Measurements from ENCODE around the gene DLEC1.

The DLEC1 gene, protein sequence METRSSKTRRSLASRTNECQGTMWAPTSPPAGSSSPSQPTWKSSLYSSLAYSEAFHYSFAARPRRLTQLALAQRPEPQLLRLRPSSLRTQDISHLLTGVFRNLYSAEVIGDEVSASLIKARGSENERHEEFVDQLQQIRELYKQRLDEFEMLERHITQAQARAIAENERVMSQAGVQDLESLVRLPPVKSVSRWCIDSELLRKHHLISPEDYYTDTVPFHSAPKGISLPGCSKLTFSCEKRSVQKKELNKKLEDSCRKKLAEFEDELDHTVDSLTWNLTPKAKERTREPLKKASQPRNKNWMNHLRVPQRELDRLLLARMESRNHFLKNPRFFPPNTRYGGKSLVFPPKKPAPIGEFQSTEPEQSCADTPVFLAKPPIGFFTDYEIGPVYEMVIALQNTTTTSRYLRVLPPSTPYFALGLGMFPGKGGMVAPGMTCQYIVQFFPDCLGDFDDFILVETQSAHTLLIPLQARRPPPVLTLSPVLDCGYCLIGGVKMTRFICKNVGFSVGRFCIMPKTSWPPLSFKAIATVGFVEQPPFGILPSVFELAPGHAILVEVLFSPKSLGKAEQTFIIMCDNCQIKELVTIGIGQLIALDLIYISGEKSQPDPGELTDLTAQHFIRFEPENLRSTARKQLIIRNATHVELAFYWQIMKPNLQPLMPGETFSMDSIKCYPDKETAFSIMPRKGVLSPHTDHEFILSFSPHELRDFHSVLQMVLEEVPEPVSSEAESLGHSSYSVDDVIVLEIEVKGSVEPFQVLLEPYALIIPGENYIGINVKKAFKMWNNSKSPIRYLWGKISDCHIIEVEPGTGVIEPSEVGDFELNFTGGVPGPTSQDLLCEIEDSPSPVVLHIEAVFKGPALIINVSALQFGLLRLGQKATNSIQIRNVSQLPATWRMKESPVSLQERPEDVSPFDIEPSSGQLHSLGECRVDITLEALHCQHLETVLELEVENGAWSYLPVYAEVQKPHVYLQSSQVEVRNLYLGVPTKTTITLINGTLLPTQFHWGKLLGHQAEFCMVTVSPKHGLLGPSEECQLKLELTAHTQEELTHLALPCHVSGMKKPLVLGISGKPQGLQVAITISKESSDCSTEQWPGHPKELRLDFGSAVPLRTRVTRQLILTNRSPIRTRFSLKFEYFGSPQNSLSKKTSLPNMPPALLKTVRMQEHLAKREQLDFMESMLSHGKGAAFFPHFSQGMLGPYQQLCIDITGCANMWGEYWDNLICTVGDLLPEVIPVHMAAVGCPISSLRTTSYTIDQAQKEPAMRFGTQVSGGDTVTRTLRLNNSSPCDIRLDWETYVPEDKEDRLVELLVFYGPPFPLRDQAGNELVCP (N-terminal part only)

DNA sequence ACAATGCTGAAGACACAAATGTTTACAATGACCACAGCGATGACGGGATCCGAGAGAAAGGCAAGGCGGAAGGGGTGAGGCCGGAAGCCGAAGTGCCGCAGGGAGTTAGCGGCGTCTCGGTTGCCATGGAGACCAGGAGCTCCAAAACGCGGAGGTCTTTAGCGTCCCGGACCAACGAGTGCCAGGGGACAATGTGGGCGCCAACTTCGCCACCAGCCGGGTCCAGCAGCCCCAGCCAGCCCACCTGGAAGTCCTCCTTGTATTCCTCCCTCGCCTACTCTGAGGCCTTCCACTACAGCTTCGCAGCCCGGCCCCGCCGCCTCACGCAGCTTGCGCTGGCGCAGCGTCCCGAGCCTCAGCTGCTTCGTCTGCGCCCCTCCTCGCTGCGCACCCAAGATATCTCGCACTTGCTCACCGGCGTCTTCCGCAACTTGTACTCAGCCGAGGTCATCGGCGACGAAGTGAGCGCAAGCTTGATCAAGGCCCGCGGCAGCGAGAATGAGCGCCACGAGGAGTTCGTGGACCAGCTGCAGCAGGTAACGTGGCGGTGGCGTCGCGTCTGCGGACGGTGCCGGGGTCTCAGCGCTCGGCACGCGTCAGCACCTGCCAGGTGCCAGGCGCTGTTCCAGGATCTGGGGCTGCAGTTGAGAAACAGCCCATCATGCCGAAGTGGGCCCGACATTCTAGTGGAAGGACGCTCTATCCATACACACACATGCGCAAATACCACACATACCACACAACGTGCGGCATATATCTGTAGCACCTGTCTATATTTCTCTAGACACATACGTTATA, at the start of gene DLEC1:
Gene DLEC1 (plus strand): TSS at position 108 of the 798 bp plus-strand sequence. CDS start 18 bp downstream, at position 126.
- peak; percentile 87 for DNase-seq

DNA sequence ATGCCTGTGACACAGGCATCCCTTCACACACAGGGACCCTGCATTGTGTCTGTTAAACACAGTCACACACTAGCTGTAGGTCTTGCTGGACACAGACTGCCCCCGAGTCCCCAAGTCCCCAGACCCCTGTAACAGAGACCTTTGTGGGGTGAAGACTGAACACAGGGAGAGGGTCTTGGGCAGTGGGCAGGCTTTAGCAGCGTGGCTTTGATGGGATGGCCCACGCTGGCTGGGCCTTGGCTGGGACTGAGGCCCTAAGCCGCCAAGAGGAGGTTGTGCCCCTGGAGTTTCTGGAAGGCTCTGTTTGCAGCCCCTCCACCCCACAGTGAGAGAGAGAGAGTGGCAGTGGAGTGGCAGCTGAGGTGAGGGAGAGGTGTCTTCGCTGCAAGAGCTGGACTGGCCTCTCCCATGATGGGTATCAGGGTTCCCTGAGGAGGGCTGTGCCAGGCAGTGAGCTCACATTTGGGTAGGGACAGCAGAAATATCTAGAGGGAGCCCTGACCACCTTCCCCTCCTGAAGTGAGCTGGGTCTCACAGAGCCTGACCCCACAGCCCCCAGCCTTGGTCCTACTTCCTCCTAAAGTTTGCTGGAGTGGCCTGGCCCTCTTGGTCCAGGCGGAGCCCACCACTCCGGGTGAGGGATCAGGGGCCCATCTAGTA, 49.1 kb upstream of the DLEC1 start:
- DNase-seq, result no peak

DNA sequence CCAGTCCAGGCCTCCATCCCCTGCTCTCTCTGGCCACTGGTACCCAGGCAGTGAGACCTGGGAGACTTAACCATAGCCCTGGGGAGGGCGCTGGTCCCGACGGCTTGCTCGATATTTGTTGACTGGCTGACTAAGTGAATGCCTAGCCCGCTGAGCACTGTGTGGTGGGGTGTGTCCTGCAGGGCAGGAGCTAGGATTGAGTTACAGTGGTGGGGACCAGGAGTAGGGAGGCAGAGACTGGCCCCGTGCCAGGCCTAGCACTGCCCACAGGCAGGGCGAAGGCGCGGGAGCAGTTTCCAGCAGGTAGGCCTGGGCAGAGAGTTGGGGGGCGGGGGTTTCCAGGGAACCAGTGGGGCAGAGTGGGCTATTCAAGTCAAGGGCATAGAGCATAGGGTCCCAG, 48.5 kb upstream of the DLEC1 start, which contains the start of gene VILL:
Gene VILL (plus strand): TSS at position 260 of the 400 bp plus-strand sequence. CDS start 2,887 bp downstream, outside the sequence.
- DNase-seq, result no peak

DNA sequence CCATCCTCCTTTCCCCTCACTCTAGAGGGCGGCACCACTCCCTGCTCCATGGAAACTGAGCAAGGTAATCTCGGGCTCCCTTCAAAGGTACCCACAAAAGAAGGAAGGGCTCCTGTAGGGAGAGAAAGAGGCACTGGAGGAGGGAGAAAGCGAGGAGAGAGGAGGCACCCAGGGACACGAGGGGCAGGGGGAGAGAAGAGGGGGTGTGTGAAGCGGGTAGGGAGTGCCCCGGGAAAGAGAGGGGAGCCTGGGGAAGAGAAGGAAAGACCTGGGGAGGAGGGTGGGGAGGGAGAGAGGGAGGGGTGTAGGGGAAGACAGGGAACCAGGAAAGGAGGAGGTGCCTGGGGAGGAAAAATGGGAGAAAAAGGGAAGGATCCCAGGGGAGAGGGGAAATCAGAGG, 47.9 kb upstream of the DLEC1 start:
- DNase-seq, result no peak

DNA sequence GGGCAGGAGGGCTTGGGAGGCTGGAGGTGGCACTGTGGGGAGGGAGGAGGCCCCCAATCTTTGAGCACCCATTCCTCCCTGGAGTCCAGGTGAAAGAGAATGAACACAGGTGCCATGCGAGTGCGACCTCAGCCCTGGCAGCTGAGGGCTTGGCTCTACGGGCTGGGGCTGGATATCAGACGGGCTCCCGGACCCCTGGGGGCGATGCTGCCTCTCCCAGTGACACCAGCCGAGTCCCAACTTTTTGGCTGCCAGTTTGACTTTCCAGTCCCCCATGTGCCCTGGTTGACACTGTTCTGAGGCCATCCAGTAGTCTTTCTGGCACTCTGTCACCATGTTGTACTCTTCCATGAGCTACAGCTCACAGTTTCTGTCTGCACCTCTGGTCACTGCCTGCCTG, 47.2 kb upstream of the DLEC1 start:
- no peak for DNase-seq

DNA sequence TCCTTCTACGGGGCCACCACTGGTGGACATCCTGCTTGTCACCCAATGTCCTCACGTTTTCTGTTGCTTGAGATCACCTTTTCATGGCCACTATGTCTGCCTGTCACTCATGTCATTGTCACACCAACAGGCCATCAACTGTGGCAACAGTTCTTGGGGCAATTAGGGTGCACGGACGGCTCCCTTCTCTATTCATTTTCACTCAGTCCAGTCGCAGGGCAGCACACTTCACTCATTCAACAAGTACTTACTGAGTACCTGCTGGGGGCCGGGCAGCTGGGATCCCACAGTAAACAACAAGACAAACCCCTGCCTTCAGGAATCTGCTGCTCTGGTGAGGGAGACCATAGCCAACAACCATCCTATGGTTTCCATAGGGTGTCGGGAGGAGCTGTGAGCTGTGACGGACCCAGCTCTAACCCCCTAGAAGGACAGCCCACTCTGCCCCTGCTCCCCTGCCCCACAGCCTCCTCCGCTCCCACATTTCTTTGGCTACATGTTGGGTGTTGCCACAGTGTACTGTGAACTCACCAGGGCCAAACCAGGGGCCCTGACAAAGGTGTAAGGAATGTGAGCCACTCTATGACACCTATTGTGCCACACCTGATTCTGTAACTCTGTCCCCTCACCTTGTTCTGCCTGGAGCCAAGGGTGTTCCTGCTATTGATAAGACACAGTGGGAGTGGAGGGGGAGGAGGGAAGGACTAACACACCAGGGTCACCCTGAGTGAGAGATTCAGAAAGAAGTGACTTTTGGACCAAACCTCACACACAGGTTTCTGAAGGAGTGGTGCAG, 46.5 kb upstream of the DLEC1 start:
- no peak for DNase-seq

DNA sequence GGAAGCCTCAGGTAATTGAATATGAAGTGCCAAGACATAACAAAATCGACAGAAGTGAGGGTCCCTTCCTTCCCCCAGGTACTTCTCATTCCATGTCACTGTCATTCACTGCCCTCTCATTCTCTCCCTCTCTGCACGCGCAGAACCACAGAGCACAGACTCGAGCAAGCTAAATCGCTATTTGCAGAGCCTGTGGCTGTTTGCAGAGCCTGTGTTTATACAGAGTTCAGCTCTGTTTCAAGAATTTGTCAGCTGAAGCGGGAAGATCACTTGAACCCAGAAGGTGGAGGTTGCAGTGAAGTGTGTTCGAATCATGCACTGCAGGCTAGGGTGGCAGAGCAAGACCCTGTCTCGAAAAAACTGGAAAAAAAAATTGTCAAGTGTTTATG, 45.9 kb upstream of the DLEC1 start:
- no peak for DNase-seq

DNA sequence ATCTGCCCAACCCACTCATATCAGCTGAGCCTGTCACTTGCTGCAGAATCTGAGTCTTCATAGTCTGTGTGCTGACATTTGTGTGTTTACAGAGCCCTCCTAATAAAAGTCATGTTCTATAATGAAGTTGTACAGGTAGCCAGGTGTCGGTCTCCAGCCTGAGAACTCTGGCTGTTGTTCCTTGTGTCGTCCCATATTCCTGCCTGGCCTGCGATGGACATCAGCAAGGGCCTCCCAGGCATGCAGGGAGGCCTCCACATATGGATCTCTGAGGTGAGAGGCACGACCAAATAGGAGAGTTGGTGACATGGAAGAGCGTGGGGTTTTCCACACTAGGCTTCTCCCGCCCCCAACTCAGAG, 45.6 kb upstream of the DLEC1 start:
- DNase-seq, result no peak

DNA sequence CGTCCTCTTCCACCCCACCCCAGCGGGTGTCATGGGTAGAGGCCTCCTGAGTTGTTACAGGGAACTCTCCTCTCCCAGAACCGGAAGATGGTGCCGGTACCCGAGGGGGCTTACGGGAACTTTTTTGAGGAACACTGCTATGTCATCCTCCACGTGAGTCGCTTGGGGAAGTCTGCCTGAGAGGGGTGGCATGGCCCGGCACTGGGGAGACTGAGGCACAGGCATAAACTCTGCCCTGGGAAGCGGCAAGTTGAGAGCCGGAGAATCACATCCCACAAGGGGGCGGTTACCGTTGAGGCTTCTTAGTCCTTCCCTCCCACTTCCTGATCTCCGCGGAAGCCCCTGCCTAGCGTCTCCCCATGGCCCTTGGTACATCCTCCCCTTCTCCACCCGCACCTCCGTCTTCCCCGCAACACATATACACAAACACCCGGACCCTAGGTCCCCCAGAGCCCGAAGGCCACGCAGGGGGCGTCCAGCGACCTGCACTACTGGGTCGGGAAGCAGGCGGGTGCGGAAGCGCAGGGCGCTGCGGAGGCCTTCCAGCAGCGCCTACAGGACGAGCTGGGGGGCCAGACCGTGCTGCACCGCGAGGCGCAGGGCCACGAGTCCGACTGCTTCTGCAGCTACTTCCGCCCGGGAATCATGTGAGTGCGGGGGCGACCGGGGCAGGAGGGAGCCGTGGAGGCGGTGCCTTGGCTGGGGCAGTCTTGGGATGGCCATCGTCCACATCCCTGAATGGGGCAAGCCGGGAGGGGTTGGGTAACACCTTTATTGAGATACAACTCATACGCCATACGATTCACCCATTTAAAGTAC, 45.0 kb upstream of the DLEC1 start:
- DNase-seq, result peak; percentile 93

DNA sequence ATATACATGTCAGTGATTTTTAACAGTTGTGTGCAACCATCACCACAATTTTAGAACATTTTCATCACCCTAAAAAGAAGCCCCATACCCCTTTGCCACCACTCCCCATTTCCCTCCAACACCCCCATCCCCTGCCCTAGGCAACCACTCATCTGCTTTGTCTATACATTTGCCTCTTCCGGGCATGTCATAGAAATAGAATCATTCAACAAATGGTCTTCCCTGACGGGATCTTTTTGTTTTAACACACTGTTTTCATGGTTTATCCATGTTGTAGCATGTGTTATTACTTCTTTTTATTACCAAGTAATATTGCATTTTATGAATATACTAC, 44.4 kb upstream of the DLEC1 start:
- no peak for DNase-seq

DNA sequence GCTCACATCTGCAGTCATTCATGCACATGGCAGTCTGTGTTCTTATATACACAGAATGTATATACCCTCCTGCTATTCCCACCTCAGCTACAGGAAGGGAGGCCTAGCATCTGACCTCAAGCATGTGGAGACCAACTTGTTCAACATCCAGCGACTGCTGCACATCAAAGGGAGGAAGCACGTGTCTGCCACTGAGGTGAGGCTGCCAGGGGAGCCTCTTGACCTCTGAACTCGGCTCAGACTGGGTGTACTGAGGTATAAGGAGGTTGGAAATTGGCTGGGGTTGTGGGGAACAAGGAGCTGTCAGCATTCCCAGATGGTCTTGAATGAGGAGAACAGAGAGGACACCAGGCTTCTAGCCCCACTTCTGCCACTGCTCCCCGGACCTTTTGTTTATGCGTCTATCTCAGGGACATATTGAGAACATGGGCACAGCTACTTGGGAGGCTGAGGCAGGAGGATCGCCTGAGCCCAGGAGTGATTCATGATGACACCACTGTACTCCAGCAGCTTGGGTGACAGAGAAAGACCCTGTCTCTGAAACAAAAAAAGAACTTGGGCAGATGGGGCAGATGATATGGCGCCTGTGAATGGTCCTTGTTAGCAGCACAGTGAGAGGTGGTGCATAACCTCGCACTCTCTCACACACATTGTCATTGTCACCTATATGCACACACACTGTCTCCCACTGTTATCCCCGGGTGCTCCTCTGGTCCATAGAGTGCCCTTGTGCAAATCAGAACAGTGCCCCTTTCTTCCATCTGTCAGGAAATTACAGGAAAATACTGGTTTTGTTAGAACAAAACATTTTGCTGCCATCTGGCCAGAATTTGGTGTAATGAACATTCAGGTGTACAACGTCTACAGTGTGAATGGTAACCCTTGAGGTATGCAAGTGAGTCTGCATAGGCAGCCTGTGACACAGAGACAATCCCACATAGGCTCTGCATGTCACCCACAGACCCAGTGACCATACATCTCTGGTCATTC, 43.1 kb upstream of the DLEC1 start:
- no peak for DNase-seq

DNA sequence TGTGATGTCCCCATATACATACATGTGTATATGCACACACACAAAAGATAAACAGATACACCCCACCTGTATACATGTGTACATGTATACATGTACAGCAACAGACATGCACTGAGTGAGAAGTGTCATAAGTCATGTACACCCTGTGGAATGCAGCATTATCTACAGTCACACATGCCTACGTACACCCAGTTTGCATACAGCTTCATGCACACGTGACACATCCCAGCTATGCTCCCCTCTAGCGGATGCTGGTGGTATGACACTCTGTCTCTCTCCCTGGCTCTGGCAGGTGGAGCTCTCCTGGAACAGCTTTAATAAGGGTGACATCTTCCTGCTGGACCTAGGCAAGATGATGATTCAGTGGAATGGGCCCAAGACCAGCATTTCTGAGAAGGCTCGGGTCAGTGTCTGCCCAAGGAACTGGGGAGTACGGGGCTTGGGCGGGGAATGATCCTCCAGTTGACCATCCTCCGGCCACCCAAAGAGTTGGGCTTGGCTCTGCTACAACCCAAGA, 42.2 kb upstream of the DLEC1 start:
- peak; percentile 81 for DNase-seq

DNA sequence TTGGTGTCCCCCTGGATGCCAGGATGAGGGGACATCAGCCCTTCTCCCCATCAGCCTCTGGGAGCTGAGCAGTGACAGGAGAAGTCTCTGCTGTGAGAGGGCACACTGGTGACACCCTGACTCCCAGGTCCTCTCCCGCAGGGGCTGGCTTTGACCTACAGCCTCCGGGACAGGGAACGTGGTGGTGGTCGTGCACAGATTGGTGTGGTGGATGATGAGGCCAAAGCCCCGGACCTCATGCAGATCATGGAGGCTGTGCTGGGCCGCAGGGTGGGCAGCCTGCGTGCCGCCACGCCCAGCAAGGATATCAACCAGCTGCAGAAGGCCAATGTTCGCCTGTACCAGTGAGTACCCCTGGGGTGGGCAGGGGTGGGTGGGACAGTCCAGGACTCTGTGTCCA, 41.7 kb upstream of the DLEC1 start:
- DNase-seq, result no peak

DNA sequence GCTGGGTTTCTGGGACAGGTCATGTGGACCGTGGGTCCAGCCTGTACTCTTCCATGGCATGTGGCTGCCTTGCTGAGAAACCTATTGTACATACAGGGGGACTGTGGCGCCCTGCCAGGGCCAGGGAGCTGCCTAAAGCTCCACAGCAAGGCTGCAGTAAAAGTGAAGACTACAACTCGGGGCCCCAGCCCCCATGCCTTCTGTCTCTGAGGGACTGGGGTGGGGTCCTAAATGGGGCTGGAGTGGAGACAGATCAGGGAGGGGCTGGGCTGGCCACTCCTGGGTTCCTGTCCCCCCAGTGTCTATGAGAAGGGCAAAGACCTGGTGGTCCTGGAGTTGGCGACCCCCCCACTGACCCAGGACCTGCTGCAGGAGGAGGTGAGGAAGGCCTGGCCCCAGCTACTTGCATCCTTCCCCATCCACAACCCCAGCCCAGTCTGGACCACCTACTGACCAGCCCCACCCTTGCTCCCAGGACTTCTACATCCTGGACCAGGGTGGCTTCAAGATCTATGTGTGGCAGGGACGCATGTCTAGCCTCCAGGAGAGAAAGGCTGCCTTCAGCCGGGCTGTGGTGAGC, 41.1 kb upstream of the DLEC1 start:
- DNase-seq, result no peak

DNA sequence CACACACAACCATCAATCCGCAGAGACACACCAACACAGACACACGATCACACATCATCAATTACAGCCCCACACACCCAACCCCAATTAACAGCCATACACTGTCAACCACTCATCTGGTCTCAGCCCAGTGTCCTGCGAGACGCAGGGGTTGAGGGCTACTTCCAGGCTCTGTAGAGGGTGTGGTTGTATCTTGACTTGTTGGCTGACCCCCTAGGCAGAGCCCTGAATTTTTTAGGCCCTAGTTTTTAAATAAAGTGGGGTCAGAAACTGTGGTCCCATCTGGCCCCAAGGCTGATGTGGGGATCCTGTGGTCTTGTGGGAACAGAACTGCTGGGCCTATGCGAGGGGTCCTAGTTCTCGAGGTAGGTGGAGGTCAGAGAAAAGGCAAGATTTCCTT, 39.2 kb upstream of the DLEC1 start:
- no peak for DNase-seq

DNA sequence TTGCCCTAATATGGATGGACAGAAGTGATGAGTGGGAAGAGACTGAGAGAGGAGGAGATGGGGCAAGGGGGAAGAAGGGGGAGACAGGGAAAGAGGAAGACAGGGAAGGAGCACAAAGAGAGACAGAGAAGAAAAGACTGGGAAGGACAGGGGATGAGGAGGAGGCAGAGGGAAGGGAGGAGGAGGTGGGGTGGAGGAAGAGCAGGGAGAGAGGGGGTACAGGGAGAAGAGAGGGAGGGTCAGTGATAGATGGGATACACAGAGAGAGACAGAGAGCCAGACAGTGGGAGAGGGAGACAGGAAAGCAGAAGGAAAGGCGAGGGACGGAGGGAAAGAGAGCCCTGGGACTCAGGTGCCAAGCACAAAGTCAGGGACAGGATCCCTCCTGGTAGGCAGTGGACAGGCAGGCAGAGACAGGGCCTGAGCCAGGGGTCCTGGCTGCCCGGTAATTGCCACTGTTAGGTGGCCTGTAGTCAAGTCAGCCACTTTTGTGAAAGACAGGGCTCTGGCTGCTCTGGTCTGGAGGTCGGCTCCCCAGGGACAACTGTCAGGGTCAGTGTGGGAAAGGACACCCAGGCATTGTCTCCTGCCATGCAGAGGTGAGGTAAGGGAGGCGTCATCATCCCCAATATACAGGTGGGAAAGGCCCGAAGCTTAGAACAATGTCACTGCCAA, 38.6 kb upstream of the DLEC1 start:
- no peak for DNase-seq

DNA sequence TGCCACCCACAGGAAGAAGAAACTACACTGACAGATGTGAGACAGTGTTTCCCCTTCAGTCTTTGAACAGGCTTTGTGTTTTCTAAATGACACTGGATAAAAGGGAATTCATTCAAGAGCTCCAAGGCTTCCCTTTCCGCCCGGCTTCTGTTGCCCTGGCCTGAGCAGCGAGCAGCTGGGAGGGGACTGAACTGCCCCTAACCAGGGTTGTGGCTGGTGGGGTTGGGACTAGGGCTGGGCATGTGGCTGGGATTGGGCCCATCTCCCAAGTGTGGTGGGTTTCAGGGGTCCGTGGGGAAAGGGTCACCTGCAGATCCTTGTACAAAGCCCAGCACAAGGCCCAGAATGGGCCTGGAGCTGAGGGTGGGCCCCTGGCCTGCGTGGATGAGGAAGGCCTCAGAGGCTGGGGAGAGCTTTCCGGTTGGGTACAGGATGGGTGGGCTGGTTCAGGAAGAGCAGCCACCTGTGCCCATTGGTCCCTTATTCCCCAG, 38.0 kb upstream of the DLEC1 start:
- DNase-seq, result no peak
